ENCODE data around the gene UTS2B. TPM values are rescaled to one million over a fixed set of nuclear protein-coding genes. Genes with fewer than 3 reads are reported as not detected.
"Not testable (repeated sequence)": the region's sequence is repeated elsewhere in the genome, so short reads cannot be mapped to it uniquely, and the experiment has no call there.

UTS2B gene
- total RNA-seq, 1 experiment from 2014 or later, result not detected

DNA sequence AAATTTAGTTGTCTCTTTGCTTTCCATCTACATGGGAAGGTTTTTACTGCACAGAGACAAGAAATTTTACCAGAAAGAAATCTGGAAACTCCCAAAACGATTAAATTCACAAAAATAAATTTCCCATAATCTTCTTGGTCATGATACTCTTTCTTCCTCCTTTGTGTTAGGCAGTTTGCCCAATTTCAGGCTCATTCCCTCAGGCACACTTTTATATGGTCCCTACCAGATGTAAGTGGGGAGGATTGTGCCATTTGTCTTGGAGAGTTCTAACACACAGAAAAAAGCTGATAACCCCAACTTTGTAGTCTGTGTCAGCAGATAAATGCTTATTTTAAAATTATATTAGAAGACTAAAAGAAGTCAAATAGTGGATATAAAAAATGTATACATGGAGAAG is 50.2 kb downstream of the UTS2B start:
- peak; percentile 11 for DNase-seq (ENCODE audit: low read depth)

- DNase-seq (ENCODE audit: low read depth), result no peak
Measured at GRCh38 chr3:191275751-191276150, 54.6 kb downstream of the UTS2B start.

GRCh38 chr3:191275244-191275643 is 55.1 kb downstream of the UTS2B start:
- DNase-seq (ENCODE audit: low read depth), result not testable (repeated sequence)

- DNase-seq (ENCODE audit: low read depth), result peak; percentile 66
Measured at GRCh38 chr3:191269289-191270085, 60.8 kb downstream of the UTS2B start.

GRCh38 chr3:191268737-191269136 is 61.6 kb downstream of the UTS2B start:
- no peak for DNase-seq (ENCODE audit: low read depth)

DNA sequence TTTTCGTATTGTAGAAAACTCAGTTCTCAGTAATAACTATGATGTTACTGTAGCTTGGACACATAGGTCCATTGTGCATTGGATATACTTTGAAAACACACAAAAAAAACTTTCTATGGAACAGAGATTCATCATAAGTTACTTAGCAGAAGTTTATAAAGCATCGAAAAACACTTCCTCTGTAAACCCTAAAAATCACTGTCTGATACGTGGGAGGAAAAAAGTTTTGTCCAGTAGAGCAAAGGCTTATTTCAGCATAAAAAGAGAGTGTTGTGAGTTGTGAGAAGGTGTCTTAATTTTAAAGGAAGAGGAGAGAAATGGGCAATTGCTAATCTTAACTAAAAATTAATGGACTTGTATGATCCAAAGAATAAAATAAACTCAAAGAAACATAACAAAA is 66.5 kb downstream of the UTS2B start:
- DNase-seq (ENCODE audit: low read depth), result peak; percentile 11

DNA sequence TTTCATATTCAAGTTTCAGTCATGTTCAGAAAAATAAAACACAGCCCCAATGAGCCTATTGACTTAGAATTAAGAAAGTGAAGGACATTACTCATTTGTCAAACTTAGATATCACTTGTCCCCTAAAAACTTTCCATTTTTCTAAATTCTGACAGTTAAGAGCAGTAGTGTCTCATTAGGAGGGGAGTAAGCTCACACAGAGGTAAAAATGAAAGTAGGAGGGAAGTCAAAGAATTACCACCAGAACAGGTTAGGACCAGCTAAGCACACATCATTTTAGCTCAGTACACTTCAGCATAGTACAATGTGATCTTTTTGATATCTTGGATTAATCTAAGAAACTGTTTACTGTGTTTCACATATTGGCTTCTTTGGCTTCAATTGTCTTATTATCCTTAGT is 67.0 kb downstream of the UTS2B start:
- DNase-seq (ENCODE audit: low read depth), result peak; percentile 35

- no peak for DNase-seq (ENCODE audit: low read depth)
Measured at GRCh38 chr3:191262650-191263049, 67.7 kb downstream of the UTS2B start.

DNA sequence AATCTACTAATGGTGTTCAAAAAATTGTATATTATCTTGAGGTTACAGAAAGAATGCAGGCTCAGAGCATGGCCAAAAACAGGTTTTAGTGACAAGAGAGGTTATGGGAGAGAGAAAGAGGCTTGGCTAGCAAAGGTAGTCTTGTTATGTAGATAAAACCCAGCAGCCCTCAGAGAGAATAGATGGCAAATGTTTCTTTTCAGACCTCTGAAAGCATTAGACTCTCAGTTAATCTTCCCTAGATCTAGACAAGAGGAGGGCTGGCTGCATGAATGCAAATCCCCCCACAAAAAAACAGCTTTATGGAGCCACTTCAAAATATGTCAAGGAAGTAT is 69.1 kb downstream of the UTS2B start:
- DNase-seq (ENCODE audit: low read depth), result no peak

DNA sequence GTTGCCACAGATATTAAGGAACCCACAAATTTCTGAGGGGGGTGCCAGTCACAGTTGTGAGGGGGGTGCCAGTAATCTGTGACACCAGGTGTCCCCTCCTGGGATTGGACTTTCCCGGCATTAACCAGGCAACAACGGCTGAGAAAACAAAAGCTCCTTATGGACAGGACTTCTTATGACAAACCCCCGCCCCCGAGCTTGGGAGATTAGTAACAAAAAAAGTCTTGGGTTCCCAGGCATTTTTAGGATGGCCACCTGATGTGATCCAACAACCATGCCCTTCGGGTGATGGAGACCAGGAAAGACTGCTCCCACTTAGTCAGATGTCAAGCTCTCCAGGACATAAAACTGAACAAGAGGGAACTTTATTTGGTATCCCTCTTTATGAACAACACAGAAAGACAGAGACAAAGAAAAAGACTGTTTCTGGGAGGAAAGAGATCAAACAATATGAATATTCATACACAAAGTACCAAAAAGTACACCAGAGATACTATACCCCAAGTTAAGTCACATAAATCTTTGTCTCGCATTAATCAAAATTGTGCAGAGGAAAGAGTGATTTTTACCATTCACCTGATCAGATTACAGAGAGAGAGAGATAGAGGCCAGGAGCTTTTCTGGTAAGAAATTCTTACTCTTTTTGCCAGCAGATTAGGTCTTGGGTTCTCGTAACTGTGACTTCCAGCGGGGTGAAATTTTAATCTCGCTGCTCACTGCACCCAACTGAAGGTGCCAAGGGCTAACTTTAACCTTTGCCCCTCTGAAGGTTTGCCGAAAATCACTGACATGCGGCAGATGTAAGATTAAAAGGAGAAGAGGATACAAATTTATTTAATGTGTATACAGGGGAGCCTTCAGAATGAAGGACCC is 69.7 kb downstream of the UTS2B start:
- no peak for DNase-seq (ENCODE audit: low read depth)

DNA sequence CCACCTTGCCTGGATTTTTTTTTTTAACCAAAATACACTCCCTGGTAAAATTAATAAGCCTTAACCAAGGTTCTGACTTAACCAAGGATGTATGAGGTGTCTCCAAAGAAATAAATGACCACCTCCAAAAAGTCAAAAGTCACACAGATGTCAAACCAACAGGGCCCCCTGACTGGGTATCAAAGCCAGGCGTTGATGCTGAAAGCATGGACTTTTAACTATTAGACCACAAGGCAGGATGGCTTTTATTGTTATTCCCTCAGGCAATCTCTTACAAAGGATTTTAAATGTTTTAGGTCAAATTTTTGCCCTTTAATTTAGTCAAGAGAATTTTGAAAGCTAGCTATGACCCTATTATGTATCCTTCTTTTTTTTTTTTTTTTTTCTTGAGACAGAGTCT is 70.8 kb downstream of the UTS2B start:
- DNase-seq (ENCODE audit: low read depth), result peak; percentile 51

DNA sequence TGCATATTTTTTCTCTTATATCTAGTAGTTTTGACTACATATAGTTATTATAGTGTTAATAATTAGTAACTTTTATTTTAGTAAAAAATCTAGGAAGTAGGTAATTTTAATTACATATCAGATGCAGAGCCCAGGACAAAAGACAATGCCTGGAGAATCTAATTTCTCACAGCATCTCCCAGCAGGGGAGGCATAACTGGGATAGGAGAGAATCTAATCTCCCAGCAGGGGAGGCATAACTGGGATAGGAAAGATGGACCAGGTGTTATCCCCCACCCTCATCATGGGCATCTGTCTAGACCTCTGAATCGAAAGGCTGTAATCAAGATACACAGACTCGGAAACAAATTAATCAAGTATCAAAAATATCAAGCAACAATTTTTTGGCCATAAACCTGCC is 73.0 kb downstream of the UTS2B start:
- no peak for DNase-seq (ENCODE audit: low read depth)

DNA sequence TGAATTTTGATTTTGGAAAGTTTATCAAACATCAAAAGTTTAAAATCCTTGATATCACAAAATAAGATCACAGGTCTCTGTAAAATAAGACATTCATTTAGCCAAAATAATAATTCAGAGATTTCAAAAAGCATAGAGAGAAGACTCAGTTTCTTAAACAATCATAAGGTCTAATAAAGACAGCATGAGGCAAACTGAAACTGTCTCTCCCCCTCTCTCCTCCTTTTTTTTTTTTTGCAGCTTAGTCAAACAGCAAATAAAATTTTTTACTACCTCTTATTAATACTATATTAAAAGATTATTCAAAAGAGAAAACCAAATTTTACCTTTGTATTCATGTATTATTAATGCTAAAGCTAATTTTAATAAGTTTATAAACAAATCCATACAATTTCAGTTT is 73.9 kb downstream of the UTS2B start:
- DNase-seq (ENCODE audit: low read depth), result no peak

DNA sequence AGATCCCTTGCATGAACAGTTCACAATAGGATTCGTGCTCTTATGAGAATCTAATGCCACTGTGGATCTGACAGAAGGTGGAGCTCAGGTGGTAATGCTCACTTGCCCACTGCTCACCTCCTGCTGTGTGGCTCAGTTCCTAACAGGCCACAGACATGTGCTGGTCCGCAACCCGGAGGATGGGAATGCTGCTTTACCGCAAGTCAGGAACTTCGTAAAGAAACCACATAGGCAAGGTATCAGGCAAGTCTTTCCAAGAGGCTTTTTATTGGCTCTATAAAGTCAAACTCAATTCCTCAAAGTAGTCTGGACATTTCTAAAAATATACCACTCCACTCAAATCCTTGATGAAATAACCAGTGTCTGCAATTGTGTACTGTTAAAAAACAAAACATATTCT is 75.2 kb downstream of the UTS2B start:
- peak; percentile 52 for DNase-seq (ENCODE audit: low read depth)

DNA sequence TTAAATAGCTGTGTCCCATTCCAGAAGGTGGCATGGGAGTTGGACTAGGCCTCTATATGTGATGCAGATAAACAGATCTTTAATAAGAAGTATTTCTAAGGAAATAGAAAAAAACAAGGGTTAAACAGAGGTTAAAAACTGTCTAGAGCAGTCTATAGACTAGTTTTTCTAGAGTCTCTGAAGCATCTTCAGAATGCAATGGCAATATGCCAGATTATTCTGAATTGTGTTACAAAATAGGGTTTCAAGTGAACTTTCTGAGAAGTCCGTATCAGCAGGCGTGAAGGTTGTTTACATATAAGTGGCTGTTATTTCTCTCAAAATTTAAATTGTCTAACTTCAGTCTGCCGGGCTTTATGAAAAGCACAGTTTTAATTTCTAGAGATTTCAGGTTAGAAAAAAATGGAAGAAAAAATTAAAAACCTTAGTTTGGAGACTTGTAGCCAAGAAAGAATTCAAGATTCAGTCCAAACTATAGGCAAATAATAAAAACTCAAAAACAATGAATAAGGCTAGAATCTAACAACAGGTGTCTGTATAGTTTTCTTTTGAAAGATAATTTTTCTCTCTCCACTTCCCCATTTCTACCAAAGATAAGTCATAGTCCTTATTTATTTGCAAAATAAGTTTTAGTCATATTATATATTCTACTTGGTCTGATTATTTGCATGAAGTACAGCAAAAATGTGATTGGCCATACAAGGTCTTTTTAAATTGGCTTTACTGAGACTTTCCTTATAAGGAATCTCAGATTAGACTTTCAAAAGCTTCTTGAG is 76.0 kb downstream of the UTS2B start:
- DNase-seq (ENCODE audit: low read depth), result no peak

DNA sequence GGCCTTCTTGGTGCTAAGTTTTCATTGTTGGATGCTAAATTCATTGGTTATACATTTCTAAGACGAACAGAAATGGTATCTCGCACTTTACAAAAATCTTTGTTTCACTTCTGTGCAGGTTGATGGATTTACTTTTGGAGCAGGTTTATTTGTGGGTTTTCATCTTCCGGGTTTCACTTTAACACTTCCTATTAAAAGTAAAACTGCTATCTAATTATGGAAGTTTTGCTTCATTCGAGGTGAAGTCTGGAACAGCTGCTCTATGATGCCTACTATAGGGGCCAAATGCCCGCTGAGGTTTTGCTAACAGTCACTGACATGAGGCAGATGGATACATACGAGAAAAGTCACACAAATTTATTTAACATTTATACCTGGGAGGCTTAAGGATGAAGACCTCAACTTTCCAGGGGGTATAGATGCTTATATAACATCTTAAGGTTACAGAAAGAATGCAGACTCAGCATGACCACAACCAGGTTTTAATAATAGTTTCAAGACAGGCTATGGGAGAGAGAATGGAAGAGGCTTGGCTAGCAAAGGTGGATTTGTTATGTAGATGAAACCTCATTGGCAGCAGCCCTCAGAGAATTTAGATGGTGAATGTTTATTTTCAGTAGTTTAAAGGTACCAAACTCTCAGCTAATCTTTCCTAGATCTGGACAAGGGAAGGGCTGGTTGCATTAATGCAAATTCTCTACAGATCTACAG is 77.1 kb downstream of the UTS2B start:
- no peak for DNase-seq (ENCODE audit: low read depth)

DNA sequence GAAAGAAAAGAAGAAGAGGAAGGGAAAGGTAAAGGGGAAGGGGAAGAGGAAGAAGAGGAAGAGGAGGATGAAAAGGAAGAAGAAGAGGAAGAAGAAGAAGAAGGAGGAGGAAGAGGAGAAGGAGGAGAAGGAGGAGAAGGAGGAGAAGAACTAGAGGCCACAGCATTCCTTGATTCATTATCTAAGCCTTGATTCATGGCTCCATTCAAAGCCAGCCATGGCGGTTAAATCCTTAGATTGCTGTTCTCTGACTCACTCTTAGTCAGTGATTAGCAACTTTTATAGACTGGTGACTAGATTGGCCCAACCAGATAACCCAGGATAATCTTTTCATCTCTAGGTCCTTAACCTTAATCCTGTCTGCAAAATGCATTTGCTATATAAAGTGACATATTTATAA is 83.7 kb downstream of the UTS2B start:
- peak; percentile 93 for DNase-seq (ENCODE audit: low read depth)

GRCh38 chr3:191246034-191246433 is 84.3 kb downstream of the UTS2B start:
- DNase-seq (ENCODE audit: low read depth), result peak; percentile 11

DNA sequence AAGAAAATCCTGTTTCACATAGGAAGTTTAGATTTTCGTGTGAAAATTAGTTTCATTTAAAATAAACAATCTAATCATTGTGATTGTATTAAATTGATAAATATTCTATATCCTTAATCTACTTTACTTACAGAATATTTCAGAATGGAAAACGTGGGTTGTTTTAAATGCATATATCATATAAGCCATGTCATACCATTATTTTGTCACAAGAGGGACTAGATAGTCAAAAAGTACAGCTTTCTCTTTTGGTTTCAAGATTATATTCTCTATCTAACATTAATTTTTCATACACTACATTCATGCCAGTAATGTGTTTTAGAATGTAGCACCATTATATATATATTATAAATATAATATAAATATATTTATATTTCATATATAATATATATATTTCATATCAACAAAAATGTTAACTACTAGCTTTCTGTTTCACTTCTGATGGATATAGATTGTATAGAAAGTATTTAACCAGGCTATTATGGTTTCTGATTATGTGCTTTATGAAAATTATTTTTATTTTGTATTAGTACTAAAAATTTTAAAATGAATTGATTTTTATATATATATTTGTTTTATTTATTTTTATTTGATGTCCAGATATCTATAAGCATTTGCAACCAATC is 86.0 kb downstream of the UTS2B start:
- peak; percentile 28 for DNase-seq (ENCODE audit: low read depth)

DNA sequence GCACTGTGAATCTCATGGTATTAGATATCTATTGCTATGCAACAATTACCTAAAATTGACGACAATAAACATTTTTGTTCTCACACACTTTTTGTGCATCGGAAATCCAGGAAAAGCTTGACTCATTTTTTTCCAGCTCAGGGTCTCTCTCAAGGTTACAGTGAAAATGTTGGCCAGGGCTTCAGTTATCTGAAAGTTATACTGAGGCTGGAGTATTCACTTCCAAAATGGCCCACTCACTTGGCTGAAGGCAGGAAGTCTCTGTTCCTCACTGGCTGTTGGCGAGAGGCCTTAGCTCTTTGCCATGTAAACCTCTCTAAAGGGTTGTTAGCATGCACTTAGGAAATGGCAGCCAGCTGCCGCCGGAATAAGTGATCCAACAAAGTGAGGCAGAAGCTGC is 89.8 kb downstream of the UTS2B start:
- no peak for DNase-seq (ENCODE audit: low read depth)

- DNase-seq (ENCODE audit: low read depth), result no peak
Measured at GRCh38 chr3:191239407-191240031, 90.8 kb downstream of the UTS2B start.

Measured in RPMI7951 (cell line).